HepG2 (cell line): ENCODE results near the gene SAYSD1. TPM values are rescaled to one million over a fixed set of nuclear protein-coding genes. Genes with fewer than 3 reads are reported as not detected.

ENCODE experiments used
- ATAD3A ChIP-seq: sonication (generic); formaldehyde crosslinking; IDR thresholded peaks from 2 replicates; pipeline ENCODE4 v1.4.0; 2020; ENCODE audit warnings: missing genetic modification reagents
- ELF3 ChIP-seq: IDR thresholded peaks from 2 replicates; pipeline ENCODE4 v1.6.1; 2016; ENCODE audit warnings: missing genetic modification reagents, missing compliant biosample characterization
- HDAC6 ChIP-seq: fragments of 200-600 bp; sonication (generic); IDR thresholded peaks from 2 replicates; pipeline ENCODE4 v1.7.0; 2017; ENCODE audit warnings: mild to moderate bottlenecking, antibody characterized with exemption, low read length, low read depth
- JDP2 ChIP-seq: sonication (generic); formaldehyde crosslinking; IDR thresholded peaks from 2 replicates; pipeline ENCODE4 v1.8.1; 2022; ENCODE audit warnings: missing genetic modification reagents, borderline replicate concordance
- KDM2A ChIP-seq: sonication (generic); formaldehyde crosslinking; IDR thresholded peaks from 2 replicates; pipeline ENCODE4 v1.4.0; 2020; ENCODE audit warnings: low read depth, missing genetic modification reagents, borderline replicate concordance
- MED1 ChIP-seq: sonication (generic); formaldehyde crosslinking; IDR thresholded peaks from 2 replicates; pipeline ENCODE4 v1.4.0; 2020; ENCODE audit warnings: missing genetic modification reagents
- NCOA1 ChIP-seq: sonication (generic); formaldehyde crosslinking; IDR thresholded peaks from 2 replicates; pipeline ENCODE4 v1.9.0; 2021; ENCODE audit warnings: missing genetic modification reagents
- NFRKB ChIP-seq: fragments of 450-650 bp; IDR thresholded peaks from 2 replicates; pipeline ENCODE4 v1.6.1; 2017
- PHF5A ChIP-seq: IDR thresholded peaks from one replicate; pipeline ENCODE4 v1.6.1; 2018; ENCODE audit warnings: low read depth, missing genetic modification reagents; ENCODE audit not compliant: unreplicated experiment
- YEATS4 ChIP-seq: sonication (generic); formaldehyde crosslinking; IDR thresholded peaks from 2 replicates; pipeline ENCODE4 v1.4.0; 2020; ENCODE audit warnings: missing genetic modification reagents, borderline replicate concordance
- ZNF292 ChIP-seq: sonication (generic); formaldehyde crosslinking; IDR thresholded peaks from 2 replicates; pipeline ENCODE4 v1.8.1; 2022; ENCODE audit warnings: mild to moderate bottlenecking, low read depth, missing genetic modification reagents, borderline replicate concordance
- ZNF337 ChIP-seq: sonication (generic); formaldehyde crosslinking; IDR thresholded peaks from 2 replicates; pipeline ENCODE4 v1.5.1; 2020; ENCODE audit warnings: missing genetic modification reagents, low read depth, mild to moderate bottlenecking, borderline replicate concordance
- ZNF501 ChIP-seq: sonication (generic); formaldehyde crosslinking; IDR thresholded peaks from 2 replicates; pipeline ENCODE4 v1.5.1; 2020; ENCODE audit warnings: mild to moderate bottlenecking, moderate library complexity, missing genetic modification reagents
- ZNF510 ChIP-seq: sonication (generic); formaldehyde crosslinking; IDR thresholded peaks from 2 replicates; pipeline ENCODE4 v1.4.0; 2020; ENCODE audit warnings: low read depth, mild to moderate bottlenecking, missing genetic modification reagents
- ZNF512B ChIP-seq: sonication (generic); formaldehyde crosslinking; IDR thresholded peaks from 2 replicates; pipeline ENCODE4 v1.5.1; 2020; ENCODE audit warnings: missing genetic modification reagents, mild to moderate bottlenecking, borderline replicate concordance
- ZNF572 ChIP-seq: sonication (generic); formaldehyde crosslinking; IDR thresholded peaks from 2 replicates; pipeline ENCODE4 v1.5.1; 2020; ENCODE audit warnings: mild to moderate bottlenecking, missing genetic modification reagents
- ZNF652 ChIP-seq: IDR thresholded peaks from 2 replicates; pipeline ENCODE4 v1.6.1; 2016; ENCODE audit warnings: low read depth, borderline replicate concordance
- ZSCAN29 ChIP-seq: sonication (generic); formaldehyde crosslinking; conservative IDR thresholded peaks from 2 replicates; pipeline ENCODE4 v1.4.0; 2020; ENCODE audit warnings: mild to moderate bottlenecking, missing genetic modification reagents
- polyA plus RNA-seq, 8 experiments: library from polyadenylated mRNA; depleted of rRNA in 3 of 8; stranded (reverse) in 7 of 8; unstranded in 1 of 8; fragments of >200 nt; fragmentation: Illumina TruSeq in 4 of 8; extraction: Trizol in 4 of 8; gene quantifications; 2 replicates each; pipeline versions ENCODE4 v1.2.1 to v1.2.3, GENCODE V29; 2011 to 2016; ENCODE audit warnings: low read depth in 4 of 8, missing spikeins in 1 of 8, mixed read lengths in 1 of 8; ENCODE audit not compliant: insufficient read depth in 1 of 8
- total RNA-seq, 5 experiments: library from RNA; depleted of rRNA; stranded (reverse); fragments of >200 nt; fragmentation: Illumina TruSeq; extraction: Trizol; gene quantifications; 2 replicates each; pipeline ENCODE4 v1.2.3, GENCODE V29; 2016; ENCODE audit warnings: low read depth in 1 of 5
- TF ChIP-seq, protein P1 (sequence below): sonication (generic); formaldehyde crosslinking; IDR thresholded peaks from 2 replicates; pipeline ENCODE4 v1.8.0; 2022; ENCODE audit warnings: mild to moderate bottlenecking, missing genetic modification reagents; ENCODE audit not compliant: insufficient replicate concordance
- TF ChIP-seq, protein P2 (sequence below): sonication (generic); formaldehyde crosslinking; IDR thresholded peaks from 2 replicates; pipeline ENCODE4 v1.8.1; 2022; ENCODE audit warnings: low read depth, mild to moderate bottlenecking, missing genetic modification reagents
- TF ChIP-seq, protein P3 (sequence below): sonication (generic); formaldehyde crosslinking; IDR thresholded peaks from 2 replicates; pipeline ENCODE4 v1.5.0; 2020; ENCODE audit warnings: missing genetic modification reagents, mild to moderate bottlenecking, borderline replicate concordance

SAYSD1 gene
- total and polyA plus RNA-seq, 2 of the 13 experiments (the other 11 are each of a cell fraction or from before 2014, with no cell fraction given), result 10.1 to 16.0 TPM

- TF ChIP-seq ATAD3A (no peak), NCOA1 (peak; percentile 89; the same call in 1 of the 2 replicates), YEATS4 (CRISPR knock-in tag) (peak; percentile 92), HDAC6 (no peak), ZNF337 (CRISPR knock-in tag) (peak; percentile 92), ZNF652 (CRISPR knock-in tag) (no peak), MED1 (CRISPR knock-in tag) (peak; percentile 56), ELF3 (peak; percentile 62), NFRKB (no peak), ZNF510 (CRISPR knock-in tag) (peak; percentile 95; the same call in 1 of the 2 replicates), ZNF512B (CRISPR knock-in tag) (0 out of 2 replicates have a peak, but pooled peaks have one; percentile 59), ZSCAN29 (0 out of 2 replicates have a peak, but pooled peaks have one; percentile 29), ZNF292 (peak; percentile 9; the same call in 1 of the 2 replicates), ZNF501 (CRISPR knock-in tag) (peak; percentile 98), ZNF572 (CRISPR knock-in tag) (no peak), PHF5A (no peak), KDM2A (peak; percentile 85), JDP2 (CRISPR knock-in tag) (no peak; the same call in 1 of the 2 replicates)
- TF ChIP-seq, protein P1, sequence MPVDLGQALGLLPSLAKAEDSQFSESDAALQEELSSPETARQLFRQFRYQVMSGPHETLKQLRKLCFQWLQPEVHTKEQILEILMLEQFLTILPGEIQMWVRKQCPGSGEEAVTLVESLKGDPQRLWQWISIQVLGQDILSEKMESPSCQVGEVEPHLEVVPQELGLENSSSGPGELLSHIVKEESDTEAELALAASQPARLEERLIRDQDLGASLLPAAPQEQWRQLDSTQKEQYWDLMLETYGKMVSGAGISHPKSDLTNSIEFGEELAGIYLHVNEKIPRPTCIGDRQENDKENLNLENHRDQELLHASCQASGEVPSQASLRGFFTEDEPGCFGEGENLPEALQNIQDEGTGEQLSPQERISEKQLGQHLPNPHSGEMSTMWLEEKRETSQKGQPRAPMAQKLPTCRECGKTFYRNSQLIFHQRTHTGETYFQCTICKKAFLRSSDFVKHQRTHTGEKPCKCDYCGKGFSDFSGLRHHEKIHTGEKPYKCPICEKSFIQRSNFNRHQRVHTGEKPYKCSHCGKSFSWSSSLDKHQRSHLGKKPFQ, result peak; percentile 86
- TF ChIP-seq, protein P2, sequence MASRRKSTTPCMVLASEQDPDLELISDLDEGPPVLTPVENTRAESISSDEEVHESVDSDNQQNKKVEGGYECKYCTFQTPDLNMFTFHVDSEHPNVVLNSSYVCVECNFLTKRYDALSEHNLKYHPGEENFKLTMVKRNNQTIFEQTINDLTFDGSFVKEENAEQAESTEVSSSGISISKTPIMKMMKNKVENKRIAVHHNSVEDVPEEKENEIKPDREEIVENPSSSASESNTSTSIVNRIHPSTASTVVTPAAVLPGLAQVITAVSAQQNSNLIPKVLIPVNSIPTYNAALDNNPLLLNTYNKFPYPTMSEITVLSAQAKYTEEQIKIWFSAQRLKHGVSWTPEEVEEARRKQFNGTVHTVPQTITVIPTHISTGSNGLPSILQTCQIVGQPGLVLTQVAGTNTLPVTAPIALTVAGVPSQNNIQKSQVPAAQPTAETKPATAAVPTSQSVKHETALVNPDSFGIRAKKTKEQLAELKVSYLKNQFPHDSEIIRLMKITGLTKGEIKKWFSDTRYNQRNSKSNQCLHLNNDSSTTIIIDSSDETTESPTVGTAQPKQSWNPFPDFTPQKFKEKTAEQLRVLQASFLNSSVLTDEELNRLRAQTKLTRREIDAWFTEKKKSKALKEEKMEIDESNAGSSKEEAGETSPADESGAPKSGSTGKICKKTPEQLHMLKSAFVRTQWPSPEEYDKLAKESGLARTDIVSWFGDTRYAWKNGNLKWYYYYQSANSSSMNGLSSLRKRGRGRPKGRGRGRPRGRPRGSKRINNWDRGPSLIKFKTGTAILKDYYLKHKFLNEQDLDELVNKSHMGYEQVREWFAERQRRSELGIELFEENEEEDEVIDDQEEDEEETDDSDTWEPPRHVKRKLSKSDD (CRISPR knock-in tag), result peak; percentile 89
- TF ChIP-seq, protein P3, sequence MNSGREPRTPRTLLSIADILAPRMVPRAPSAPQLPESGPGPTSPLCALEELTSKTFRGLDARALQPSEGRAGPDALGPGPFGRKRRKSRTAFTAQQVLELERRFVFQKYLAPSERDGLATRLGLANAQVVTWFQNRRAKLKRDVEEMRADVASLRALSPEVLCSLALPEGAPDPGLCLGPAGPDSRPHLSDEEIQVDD (CRISPR knock-in tag), result peak; percentile 91
Observed at GRCh38 chr6:39114704-39115599, at the start of gene SAYSD1 (continued).
